Measurements from ENCODE around the gene TRIM72. TPM values are rescaled to one million over a fixed set of nuclear protein-coding genes. Genes with fewer than 3 reads are reported as not detected.

TRIM72 gene
- total RNA-seq, 1 experiment from 2014 or later, result 1.2 TPM

DNA sequence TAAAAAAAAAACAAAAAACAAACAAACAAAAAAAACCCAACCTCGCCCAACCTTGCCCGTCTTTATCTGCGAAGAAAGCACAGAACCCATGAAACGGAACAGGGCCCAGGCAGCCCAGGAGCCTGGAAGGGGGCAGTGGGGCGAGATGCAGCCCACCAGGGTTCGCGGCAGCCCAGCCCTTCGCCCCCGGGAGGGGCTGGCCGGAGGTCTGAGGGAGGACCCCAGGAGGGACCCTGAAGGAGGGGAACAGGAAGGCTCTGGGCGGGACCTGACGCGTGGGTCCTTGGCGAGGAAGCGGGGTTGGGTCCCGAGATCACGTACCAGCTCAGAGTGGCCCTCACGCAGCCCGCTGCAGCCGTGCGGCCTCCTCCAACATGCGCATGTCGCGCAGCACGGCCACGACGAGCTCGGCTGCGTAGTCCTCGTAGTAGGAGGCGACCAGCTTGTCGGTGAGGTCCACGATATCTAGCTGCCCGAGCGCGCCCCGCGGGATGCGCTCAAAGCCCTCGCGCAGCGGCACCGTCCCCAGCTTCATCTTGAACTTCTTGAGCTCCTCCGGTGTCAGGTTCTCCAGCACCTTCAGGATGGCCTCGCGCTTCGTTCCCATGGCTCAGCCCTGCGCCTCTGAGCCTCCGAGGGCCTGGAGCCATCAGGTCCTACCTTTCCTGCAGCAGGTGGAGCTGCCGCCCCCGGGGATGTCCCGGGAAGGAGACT lies 2.7 kb downstream of the TRIM72 start, which contains the start of gene PYDC1:
Gene PYDC1 (minus strand): TSS at position 714 of the 714 bp plus-strand sequence. CDS start 107 bp downstream, at position 607.
- peak within 1 kb of the TSS; percentile 72 for H3K4me2 ChIP-seq (ENCODE audit: insufficient read depth, insufficient read length, low read length)

More for the DNA sequence above, 2.7 kb downstream of the TRIM72 start, which contains the start of gene PYDC1:
- Mint-ChIP-seq H3K4me1 (peaks cover 23 to 24% of the 10 kb centered on the region in 2 experiments), H3K9me3 (no peaks in the 10 kb centered on the region; a peak in 1 of 5 replicates), H3K4me3 (peak within 1 kb of the TSS; percentile 66 to 84), H3K27me3 (ENCODE audit: low read depth) (peaks cover 74% of the 10 kb centered on the region), H3K27ac (no peak within 1 kb of the TSS), H3K36me3 (ENCODE audit: insufficient read depth in 1 of 3, low read depth in 3 of 3) (no peaks in the 10 kb centered on the region; a peak in 1 of 7 replicates)
- Histone ChIP-seq H3K4ac (ENCODE audit: low read depth, low read length) (no peak within 1 kb of the TSS), H4K20me1 (ENCODE audit: control insufficient read depth, insufficient read depth, insufficient read length) (no peaks in the 10 kb centered on the region), H2BK12ac (ENCODE audit: insufficient read length, low read depth, low read length) (no peak within 1 kb of the TSS), H2BK120ac (ENCODE audit: low read depth, low read length, poor library complexity, severe bottlenecking) (no peak within 1 kb of the TSS), H4K5ac (ENCODE audit: insufficient read length, low read depth, low read length) (no peak within 1 kb of the TSS), H2AFZ (ENCODE audit: low read length) (no peak within 1 kb of the TSS), H3K9ac (ENCODE audit: extremely low read depth, insufficient read length, low read length) (no peak within 1 kb of the TSS), H4K8ac (replicated peaks; ENCODE audit: insufficient read length, low read depth, low read length) (no peak within 1 kb of the TSS), H3T11ph (ENCODE audit: low read length) (no peak within 1 kb of the TSS), H3K9me3 (ENCODE audit: control insufficient read depth, low read depth, low read length) (no peaks in the 10 kb centered on the region), H3K27ac (ENCODE audit: insufficient read length, low read depth, low read length) (no peak within 1 kb of the TSS), H3K79me2 (ENCODE audit: insufficient read depth, low read length) (no peaks in the 10 kb centered on the region), H3K14ac (ENCODE audit: insufficient read depth, low read length) (no peak within 1 kb of the TSS), H2BK15ac (ENCODE audit: low read depth, low read length) (no peak within 1 kb of the TSS), H3K4me1 (ENCODE audit: insufficient read depth, low read length) (no peaks in the 10 kb centered on the region), H2AK5ac (ENCODE audit: insufficient read length, low read length) (no peak within 1 kb of the TSS), H3K23me2 (ENCODE audit: insufficient read length, low read depth, low read length, poor library complexity, severe bottlenecking) (peaks cover 26% of the 10 kb centered on the region), H2BK5ac (ENCODE audit: insufficient read length, low read length) (no peak within 1 kb of the TSS), H4K91ac (ENCODE audit: insufficient read length, low read depth, low read length) (no peak within 1 kb of the TSS), H3K56ac (ENCODE audit: insufficient read length, low read depth, low read length) (no peak within 1 kb of the TSS), H3K79me1 (ENCODE audit: insufficient read depth, low read depth, low read length, poor library complexity, severe bottlenecking) (no peaks in the 10 kb centered on the region), H3K23ac (ENCODE audit: insufficient read length, low read depth, low read length) (no peak within 1 kb of the TSS), H3K27me3 (ENCODE audit: insufficient read depth, low read length) (peaks cover 15% of the 10 kb centered on the region; the same call in 1 of the 2 replicates), H2BK20ac (ENCODE audit: low read depth, low read length, poor library complexity, severe bottlenecking) (no peak within 1 kb of the TSS), H3K18ac (ENCODE audit: insufficient read length, low read depth, low read length) (no peak within 1 kb of the TSS)
- WGBS (ENCODE audit: extremely low coverage, insufficient read length, low lambda C conversion rate), result no CpG with 5 or more reads among the region's 52 CpGs
- peak; percentile 78 for DNase-seq
- TF ChIP-seq, protein P1, sequence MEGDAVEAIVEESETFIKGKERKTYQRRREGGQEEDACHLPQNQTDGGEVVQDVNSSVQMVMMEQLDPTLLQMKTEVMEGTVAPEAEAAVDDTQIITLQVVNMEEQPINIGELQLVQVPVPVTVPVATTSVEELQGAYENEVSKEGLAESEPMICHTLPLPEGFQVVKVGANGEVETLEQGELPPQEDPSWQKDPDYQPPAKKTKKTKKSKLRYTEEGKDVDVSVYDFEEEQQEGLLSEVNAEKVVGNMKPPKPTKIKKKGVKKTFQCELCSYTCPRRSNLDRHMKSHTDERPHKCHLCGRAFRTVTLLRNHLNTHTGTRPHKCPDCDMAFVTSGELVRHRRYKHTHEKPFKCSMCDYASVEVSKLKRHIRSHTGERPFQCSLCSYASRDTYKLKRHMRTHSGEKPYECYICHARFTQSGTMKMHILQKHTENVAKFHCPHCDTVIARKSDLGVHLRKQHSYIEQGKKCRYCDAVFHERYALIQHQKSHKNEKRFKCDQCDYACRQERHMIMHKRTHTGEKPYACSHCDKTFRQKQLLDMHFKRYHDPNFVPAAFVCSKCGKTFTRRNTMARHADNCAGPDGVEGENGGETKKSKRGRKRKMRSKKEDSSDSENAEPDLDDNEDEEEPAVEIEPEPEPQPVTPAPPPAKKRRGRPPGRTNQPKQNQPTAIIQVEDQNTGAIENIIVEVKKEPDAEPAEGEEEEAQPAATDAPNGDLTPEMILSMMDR (conservative IDR thresholded peaks at IDR 0.05), result peak; percentile 28; the same call in 1 of the 3 replicates
